Endometrial microvascular endothelial cells (primary cell): ENCODE measurements around the gene BCAS3. TPM values are rescaled to one million over a fixed set of nuclear protein-coding genes. Genes with fewer than 3 reads are reported as not detected.
"Not testable (repeated sequence)": the region's sequence is repeated elsewhere in the genome, so short reads cannot be mapped to it uniquely, and the experiment has no call there.

Source experiments
- in situ Hi-C: cut with HindIII; loops from 2 replicates; pipeline ENCODE4 v1.10.0; 2017; ENCODE audit warnings: low sequenced_read_pairs, low pct_unique_long_range_greater_than_20kb; ENCODE audit errors: inconsistent ontology term
- total RNA-seq: library from RNA; depleted of rRNA; stranded (reverse); fragments of >200 nt; gene quantifications from one replicate; pipeline ENCODE4 v1.2.3, GENCODE V29; 2015; ENCODE audit errors: inconsistent ontology term

The BCAS3 gene
- total RNA-seq, 1 donor from 2014 or later, result 21.2 TPM

- in situ Hi-C loops, result no loop called here
Observed at GRCh38 chr17:61431594-61432311, 754.1 kb downstream of the BCAS3 start.

DNA sequence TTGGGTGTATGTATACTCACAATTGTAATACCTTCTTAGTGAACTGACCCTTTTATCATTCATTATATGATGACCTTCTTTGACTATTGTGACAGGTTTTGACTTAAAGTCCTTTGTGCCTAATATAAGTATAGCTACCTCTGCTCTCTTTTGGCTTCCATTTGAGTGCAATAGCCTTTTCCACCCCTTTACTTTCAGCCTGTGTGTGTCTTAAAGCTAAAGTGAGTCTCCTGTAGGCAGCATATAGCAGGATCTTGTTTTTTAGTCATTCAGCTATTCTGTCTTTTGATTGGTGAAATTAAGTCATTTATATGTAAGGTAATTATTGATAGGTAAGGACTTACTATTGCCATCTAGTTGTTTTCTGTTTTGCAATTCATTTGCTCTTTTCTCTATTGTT lies 758.6 kb downstream of the BCAS3 start:
- in situ Hi-C loops, result no loop called here

GRCh38 chr17:61436995-61437704 lies 759.5 kb downstream of the BCAS3 start:
- in situ Hi-C loops, result no loop called here

DNA sequence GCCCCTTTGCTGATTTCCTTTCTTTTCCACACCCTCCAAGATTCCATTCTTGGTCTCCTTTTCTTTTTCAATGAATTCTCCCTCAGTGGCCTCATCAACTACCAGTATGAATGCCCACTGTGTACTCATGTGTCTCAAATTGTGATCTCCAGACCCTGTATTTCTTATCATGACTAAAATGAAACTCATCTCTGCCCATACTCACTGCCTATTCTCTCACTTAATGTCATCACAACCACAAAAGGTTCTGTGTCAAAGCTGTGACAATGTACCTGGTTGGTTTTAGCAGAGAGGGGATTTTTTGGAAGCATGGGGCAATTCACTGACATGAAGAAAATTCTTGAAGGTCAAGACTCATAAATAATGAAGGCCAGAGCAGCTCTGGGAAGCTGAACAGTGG lies 763.0 kb downstream of the BCAS3 start:
- in situ Hi-C loops, result no loop called here

DNA sequence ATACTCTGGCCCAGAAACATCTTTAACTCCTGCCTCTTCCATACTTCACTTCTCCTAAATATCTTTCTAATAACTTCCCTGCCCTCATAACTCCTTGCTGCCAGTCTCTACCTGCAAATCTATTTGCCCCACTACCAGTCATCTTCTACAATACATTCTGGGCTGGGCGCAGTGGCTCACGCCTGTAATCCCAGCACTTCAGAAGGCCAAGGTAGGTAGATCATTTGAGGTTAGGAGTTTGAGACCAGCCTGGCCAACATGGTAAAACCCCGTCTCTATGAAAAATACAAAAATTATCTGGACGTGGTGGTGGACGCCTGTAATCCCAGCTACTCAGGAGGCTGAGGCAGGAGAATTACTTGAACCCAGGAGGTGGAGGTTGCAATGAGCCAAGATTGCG lies 763.9 kb downstream of the BCAS3 start:
- in situ Hi-C loops, result not testable (repeated sequence)

- in situ Hi-C loops, result no loop called here
Observed at GRCh38 chr17:61442136-61442775, 764.6 kb downstream of the BCAS3 start.

Other genes starting within 250 kb of the BCAS3 start
- 44.1 TPM for gene APPBP2, start 151.6 kb upstream of the BCAS3 start, total RNA-seq
- gene PPM1D, start 77.7 kb upstream of the BCAS3 start, total RNA-seq, result 27.2 TPM